Pons (tissue), 1 donor: Measurements from ENCODE around the gene SFMBT1.
"Not testable (repeated sequence)": the region's sequence is repeated elsewhere in the genome, so short reads cannot be mapped to it uniquely, and the experiment has no call there.

Experiments used
- DNase-seq: peaks from one replicate; pipeline ENCODE4 v3.0.0-alpha.2; 2016; ENCODE audit warnings: low spot score

The SFMBT1 gene

DNA sequence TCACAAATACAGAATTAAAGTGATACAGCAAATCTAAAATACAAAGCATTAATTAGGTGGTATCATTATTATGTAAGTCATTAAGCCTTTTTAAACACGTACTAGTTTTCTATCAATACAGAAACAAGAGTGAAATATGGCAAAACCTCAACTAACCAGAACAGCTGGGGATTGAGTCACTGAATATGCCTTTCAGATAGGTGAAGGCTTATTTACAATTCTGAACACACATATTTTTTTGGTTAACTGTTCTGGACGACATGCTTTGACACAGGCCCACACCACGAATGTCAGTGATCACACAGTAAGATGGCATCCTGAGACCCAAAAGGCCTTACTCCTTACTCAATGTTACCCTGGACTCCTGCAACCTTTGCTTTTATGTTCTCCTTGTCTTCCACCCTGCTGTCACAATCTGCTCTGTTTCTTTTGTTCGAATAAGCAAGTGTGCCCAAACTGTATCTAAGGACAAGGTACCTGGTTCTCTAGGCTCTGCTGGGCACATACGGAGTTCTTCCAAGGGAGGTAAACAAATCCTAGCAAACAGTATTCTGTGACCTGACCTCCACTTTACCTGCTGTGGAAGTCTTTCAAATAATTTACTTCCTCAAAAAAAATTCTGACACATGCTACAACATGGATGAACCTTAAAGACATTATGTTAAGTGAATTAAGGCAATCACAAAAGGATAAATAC is 7.0 kb downstream of the SFMBT1 start:
- no peak for DNase-seq

DNA sequence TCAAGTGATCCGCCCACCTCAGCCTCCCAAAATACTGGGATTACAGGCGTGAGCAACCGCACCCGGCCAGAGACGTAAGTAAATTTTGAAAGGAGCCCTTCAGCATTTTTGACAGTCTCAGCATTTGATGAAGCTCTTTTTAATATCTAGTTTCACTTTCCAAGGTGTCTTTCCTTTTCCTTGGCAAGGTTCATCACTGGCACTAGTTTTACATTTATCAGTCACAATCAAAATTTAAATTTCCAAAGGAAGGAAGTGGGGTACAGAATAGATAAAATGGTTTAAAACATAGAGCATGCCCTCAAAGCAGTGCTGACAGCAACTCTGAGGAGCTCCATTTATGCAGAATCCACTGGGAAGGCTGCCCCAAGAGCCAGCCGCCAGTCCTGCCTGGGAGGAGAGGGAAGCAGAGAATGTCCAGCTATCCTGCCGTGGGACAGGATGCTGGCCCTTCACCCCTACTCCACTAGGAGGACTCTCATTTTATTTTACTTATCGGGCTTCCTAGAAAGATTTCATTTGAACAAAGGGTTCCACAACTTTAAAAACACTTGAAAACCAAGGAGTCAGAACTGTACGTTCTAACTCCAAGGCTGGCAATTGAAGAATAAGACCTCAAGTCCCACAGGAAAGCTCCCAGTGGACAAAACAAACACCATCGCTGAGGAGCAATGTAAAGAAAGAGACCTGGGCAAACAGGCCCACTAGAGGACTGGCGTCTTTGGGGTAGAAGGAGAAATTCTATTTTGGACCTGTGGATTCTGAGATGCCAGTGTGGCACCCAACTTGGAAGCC is 9.9 kb downstream of the SFMBT1 start:
- no peak for DNase-seq

DNA sequence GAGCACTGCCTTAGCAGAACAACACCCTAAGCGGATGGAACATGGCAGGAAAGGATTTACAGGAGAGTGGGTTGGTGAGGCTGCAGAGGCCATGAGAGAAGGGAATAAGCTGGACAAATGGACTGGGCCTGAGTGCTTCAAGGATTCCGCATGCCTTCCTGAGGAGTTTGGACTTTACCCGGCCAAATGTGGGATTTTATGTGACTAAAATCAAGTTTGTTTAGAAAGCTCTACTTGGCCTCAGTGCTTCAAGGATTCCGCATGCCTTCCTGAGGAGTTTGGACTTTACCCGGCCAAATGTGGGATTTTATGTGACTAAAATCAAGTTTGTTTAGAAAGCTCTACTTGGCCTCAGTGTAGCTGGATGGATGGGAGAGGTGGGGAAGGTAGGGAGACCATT is 10.9 kb downstream of the SFMBT1 start:
- DNase-seq = not testable (repeated sequence)

DNA sequence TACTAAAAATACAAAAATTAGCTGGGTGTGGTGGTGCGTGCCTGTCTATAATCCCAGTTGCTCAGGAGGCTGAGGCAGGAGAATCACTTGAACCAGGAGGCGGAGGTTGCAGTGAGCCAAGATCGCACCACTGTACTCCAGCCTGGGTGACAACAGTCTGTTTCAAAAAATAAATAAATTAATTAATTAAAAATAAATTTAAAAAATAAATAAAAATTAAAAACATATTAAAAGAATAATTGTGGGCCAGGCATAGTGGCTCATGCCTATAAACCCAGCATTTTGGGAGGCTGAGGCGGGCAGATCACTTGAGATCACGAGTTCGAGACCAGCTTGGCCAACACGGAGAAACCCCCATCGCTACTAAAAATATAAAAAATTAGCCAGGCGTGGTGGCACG is 11.5 kb downstream of the SFMBT1 start:
- DNase-seq = not testable (repeated sequence)

GRCh38 chr3:53032609-53033008 is 13.3 kb downstream of the SFMBT1 start:
- DNase-seq = no peak

DNA sequence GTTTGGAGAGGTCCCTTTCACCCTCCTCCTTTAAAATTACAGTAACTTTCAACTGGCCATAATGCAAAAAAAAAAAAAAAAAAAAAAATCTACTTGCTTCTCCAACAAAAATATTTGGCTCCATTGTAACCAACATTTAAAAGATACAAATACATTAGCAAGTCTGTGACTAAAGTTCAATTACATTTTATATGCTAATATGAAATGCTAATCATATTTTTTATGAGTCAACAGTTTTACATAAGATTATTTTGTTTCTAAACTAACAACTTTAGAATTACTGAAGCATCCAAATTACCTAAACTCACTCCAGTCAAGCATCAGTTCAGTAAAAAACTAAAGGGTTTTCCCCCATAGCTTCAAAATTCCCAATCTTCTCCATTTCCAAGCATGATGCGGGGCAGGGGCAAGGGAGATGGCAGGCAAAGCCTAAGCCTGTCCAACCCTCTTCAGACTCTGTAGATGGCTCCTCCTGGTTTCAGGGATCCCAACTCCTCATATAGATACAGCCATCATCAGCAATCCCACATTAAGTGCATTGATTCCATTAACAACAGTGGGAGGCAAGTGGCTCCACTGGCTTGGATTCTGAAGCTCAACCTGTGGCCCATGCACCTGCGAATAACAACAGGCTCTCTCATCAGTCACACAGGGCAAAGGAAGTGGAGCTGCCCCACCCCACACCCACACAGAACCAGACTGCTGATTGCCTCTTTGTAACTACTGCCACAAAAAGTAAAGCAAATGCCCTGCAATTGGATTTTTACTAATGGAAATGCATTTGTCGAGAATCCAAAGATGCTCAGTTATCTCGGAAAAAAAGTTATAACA is 15.0 kb downstream of the SFMBT1 start:
- DNase-seq = no peak

DNA sequence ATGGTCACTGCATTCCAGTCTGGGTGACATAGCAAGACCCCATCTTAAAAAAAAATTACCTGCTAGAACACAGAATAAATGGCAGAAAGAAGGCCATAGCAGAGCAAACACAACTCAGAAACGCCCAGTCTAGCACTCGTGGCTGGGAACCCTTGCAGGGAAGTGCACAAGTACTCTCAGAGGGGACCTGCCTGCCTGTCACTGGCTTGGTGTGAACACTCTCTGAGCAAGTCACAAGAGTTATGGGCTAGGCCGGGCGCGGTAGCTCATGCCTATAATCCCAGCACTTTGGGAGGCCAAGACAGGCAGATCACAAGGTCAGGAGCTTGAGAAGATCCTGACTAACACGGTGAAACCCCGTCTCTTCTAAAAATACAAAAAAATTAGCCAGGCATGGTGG is 17.2 kb downstream of the SFMBT1 start:
- DNase-seq = no peak

- DNase-seq = no peak
Measured at GRCh38 chr3:53027254-53027844, 18.5 kb downstream of the SFMBT1 start.

DNA sequence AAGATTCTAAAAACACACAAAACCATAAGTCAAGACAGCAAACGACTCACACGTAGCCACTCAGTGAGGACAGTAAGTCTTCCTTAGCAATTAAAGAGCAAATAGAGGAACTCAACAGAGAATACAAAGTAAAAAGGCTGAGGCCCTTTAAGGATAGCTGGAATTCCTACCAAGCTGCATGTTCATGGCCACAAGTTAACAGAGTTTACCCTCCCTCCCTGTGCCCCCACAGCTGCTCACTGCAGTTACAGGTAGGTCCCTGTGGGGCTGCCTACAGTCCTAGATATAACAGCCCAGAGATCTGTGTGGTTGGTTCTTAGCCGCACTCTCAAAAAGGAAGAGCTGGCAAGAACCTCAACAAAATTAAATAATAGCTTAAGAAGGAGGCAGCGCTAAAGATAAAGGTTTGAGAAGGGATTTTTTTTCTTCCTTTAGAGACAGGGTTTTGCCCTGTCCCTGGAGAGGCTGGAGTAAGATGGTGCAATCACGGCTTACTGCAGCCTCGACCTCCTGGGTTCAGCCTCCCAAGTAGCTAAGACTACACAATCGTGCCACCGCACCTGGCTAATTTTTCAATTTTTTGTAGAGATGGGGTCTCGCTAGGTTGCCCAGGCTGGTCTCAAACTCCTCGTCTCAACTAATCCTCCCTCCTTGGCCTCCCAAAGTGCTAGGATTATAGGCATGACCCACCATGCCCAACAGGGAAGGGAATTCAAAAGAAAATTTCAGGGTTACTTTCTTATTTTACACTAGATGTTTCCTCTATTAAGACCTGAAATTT is 19.3 kb downstream of the SFMBT1 start:
- DNase-seq = no peak

DNA sequence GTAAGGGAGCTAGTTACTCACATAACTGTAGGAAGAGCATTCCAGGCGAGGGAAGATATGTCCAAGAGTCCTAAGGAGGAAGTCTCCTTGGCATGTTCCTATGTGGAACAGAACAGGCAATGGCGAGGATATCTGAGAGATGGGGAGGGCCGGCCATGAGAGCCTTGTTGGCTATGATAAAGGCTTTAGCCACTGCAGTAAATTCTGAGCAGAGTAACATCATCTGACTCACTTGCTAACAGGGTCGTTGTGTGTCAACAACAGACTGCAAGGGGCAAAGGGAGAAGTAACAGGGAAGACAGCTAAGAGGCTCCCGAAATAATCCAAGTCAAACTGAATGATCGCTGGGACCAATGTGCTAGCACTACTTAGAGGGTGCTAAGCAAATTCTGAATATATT is 21.6 kb downstream of the SFMBT1 start:
- DNase-seq = no peak

DNA sequence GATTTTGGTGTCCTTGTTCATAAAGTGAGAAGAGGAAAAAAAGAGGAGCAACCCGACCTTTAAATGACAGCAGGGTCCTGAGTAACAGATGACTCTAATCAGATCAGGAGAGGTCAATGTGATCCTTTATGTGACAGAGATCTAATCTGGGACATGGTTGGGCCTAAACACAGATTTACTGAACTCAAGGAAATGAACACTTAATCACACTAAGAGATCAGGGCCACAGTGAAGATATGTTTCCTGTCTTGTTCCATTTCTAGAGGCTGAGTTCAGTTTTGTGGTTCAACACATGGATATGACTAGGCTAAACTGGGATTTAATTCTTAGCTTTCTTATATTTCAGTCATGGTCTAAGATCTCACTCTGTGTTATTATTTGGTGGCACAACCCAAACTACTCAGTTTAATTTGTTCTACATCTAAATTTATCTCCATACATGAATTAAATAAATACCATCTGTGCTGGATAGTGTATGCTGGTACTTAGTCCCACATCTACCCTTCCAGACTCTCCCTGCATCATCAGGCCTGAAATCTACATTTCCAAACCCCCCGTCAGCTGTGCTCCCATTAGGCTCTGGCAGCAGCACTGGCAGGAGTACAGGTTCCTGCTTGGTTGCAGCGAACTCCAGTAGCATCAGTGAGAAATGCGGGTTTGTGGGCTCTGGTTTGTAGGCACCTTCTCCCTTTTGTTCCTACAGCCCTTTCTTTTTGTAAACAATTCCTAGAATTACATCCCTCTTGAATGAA is 22.6 kb downstream of the SFMBT1 start:
- no peak for DNase-seq

DNA sequence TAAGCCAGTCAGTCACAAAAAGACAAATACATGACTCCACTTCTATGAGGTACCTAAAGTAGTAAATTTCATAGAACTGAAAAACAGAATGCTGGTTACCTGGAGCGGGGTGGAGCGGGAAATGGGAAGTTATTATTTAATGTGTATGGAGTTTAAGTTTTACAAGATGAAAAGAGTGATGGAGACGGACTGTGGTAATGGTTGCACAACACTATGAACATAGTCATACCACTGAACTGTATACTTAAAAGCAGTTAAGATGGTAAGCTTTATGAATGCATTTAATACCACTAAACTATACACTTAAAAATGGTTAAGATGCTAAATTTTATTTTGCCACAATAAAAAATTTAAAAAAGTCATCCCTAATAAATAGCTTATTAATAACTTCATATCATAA is 23.2 kb downstream of the SFMBT1 start:
- no peak for DNase-seq

DNA sequence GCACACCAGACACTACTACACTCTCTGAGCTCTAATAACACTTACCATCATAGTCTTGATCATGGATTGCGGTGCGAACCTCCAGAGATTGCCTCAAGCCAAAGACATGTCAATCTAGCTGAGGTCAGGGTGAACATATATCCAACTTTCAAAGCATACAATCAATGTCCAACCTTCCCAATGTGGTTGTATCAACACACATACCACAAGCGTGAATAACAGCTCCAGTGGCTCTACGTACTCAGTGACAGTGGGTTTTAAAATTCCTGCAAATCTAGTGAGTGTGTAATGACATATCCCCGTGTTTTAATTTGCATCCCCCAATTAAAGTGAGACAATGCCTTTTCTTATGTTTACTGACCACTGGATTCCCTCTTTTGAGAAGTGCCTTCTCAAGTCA is 29.6 kb downstream of the SFMBT1 start:
- DNase-seq = no peak

DNA sequence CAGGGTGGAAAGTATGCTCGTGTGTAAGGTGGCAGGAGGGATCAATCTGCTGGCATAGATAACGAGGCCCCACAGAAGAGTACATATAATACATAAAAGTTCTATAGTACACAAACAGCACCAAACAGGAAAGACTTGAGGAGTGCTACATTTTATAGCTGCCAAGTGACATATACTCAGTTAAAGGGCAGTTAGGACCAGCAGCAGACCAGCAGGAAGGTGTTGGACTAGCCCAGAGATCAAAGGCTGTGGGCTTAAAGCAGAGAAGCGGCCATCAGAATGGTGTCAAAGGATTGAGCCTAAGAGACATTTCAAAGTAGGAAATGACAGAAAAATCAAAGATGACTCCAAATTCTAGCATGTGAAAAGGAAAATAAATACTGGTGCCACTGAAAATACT is 34.5 kb downstream of the SFMBT1 start:
- no peak for DNase-seq

DNA sequence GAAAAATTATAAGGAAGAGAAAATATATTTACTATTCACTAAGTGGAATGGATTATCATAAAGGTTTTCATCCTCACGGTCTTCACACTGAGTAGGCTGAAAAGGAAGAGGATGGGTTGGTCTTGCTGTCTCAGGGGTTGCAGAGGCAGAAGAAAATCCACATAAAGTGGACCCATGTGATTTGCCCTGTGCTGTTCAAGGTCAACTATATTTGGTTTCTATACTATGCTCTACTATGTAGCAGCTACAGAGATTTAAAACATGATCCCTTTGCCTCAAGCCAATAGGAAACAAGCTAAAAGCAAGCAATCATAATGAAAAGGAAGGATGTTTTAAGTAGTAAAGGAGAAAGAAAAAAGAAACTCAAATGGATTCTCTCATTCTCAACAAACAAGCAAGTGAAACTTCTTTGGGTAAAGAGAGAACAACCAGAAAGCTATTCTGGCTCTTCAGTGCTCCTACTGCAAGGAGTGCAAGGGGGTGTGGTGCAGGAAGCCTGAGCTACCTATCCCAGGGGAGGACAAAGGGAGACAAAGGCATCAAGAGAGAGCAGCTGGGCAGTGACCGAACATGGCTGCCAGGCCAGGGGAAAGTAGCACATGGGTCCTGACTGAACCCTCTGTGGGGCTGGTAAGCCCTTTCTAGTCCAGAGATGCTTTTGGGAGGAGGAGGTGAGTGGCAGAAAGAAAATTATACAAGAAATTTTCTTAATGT is 35.9 kb downstream of the SFMBT1 start:
- DNase-seq = no peak

GRCh38 chr3:53008932-53009331 is 36.9 kb downstream of the SFMBT1 start:
- no peak for DNase-seq

- DNase-seq = no peak
Measured at GRCh38 chr3:53005854-53006513, 39.9 kb downstream of the SFMBT1 start.

GRCh38 chr3:53005338-53005737 is 40.5 kb downstream of the SFMBT1 start:
- no peak for DNase-seq

DNA sequence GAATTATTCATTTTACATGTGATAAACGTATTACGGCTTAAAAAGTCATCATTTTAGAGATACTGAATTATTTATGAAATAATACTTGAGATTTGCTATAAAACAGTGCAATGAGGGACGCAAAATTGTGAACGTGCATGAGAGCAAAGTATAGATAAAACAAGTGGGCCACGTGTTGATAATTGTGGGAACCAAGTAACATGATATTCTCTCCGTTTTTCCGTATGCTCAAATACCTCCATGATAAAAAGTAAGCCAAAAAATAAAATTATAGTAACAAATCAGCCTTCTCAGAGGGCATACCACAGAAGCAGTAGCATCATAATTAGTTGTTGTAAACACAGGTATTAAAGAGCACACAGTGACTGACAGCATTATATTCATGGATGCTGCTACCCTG is 42.6 kb downstream of the SFMBT1 start:
- DNase-seq = no peak
